Dermis blood vessel endothelial cell (primary cell): ENCODE results near the gene MRPL55. TPM values are rescaled to one million over a fixed set of nuclear protein-coding genes. Genes with fewer than 3 reads are reported as not detected.
A peak's percentile ranks its signal among the peaks of the same experiment; 100 is the strongest.
"Not testable (repeated sequence)": the region's sequence is repeated elsewhere in the genome, so short reads cannot be mapped to it uniquely, and the experiment has no call there.

Source experiments
- DNase-seq: peaks from one replicate; pipeline ENCODE4 v3.0.0; 2010
- total RNA-seq: library from RNA; depleted of rRNA; stranded (reverse); fragments of >200 nt; gene quantifications from 2 replicates; pipeline ENCODE4 v1.2.3, GENCODE V29; 2014

Gene MRPL55
- total RNA-seq, 1 donor from 2014 or later = 54.3 TPM

- no peak for DNase-seq
These were observed 11.9 kb upstream of the MRPL55 start for GRCh38 chr1:228120857-228121489.

DNA sequence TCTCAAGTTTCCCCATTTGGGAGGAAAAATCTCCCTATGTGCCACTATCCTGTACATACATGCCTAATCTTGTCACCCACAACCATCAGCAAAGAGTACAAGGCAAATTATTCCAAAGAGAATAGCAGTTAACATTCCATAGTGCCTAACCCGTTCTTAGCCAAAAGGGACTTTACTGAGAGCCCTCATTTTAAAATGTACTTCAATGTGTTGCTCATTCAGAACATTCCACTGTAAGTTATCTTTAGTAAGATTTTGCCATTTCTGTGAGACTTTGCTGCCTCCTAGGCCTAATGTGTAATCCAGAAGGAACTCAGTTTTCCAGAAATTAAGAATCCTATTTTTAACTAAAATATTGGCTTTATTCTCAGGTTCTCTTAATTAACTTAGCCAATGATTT, 11.3 kb upstream of the MRPL55 start:
- no peak for DNase-seq

GRCh38 chr1:228118040-228118439, 8.9 kb upstream of the MRPL55 start:
- DNase-seq = no peak

GRCh38 chr1:228117335-228117734, 8.2 kb upstream of the MRPL55 start:
- no peak for DNase-seq

- no peak for DNase-seq
These were observed 5.7 kb upstream of the MRPL55 start for GRCh38 chr1:228114827-228115226.

DNA sequence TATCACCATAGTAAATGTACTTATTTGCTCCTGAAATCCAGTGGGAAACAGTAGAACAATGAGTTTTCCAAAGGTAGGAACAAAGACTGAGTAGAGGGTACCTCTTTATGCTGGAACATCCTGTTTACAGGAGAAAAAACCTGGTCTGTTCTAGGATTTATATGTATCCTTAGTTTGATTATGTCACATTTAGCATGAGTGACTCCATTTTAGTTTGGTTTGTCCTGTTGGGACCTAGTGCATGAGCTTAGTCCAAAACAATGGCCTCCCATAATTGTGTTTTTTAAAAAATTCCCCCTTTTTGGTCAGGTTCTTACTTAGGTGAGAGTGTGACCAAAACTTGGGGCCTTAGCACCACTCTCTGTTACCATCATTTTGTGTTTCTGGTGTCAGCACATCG, 3.5 kb upstream of the MRPL55 start:
- DNase-seq = no peak

- DNase-seq = no peak
These were observed 3.1 kb upstream of the MRPL55 start for GRCh38 chr1:228112167-228112566.

GRCh38 chr1:228111315-228111714, 2.2 kb upstream of the MRPL55 start:
- not testable (repeated sequence) for DNase-seq

- DNase-seq = no peak
These were observed 1.5 kb upstream of the MRPL55 start for GRCh38 chr1:228110556-228110955.

- peak; percentile 77 for DNase-seq
These were observed 926 bp upstream of the MRPL55 start for GRCh38 chr1:228109962-228110488.

DNA sequence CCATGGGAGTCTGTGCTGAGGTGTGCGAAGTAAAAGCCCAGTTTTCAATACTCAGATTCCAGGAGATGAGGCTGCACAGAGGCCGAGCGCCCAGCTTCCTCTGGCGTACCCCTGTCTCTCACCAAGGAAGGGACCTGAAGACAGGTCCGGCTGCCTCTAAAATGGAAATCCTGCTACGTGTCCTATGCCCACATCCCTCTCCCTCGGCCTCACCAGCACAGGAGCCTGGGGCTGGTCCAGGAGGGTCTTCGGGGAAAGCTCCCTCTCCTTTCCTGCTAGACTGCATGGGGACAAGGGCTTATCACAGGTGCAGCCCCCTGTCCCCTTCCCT, 392 bp downstream of the MRPL55 start:
- no peak for DNase-seq

DNA sequence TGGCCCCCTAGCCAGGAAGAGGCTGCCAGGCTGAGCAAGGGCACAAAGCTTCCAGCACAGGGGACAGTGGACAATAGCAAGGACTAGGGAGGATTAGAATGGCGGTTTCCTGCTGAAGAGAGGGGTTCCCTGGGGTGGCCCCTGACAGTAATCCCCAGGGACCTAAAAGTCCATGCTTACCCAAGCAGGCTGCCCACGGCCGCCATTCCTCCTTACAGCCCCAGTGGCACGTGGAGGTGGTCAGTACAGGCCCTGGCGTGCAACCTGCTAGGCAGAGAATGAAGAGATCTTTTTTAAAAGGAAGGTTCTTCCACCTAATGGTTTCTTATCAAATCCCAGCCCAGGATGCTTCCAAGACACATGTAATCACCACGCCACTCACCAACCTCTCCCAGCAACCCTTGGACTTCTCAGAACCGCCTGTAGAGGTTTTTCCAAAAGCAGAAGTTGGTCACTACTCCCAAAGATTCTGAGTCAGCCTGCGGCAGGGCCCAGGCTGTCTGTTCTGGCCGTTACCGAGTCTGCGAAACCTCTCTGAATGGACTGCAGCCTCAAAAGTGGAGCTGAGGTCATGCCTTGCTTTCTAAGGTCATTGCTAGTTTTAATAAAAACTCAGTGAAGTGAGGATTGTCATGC, 926 bp downstream of the MRPL55 start:
- DNase-seq = no peak

- DNase-seq = no peak
These were observed 1.5 kb downstream of the MRPL55 start for GRCh38 chr1:228107636-228108035.

DNA sequence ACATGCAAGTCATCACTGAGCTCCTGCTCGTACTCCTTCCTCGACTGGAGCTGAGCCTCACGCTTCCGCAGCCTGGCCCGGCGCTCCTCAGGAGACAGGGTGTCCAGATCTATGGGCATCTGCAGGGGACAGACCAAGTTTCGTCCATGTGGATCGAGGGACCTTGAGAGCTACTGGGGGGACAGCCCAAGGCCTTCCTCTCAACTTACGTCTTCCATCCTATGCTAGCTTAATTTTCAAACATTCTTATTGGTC, 2.4 kb downstream of the MRPL55 start:
- DNase-seq = no peak

DNA sequence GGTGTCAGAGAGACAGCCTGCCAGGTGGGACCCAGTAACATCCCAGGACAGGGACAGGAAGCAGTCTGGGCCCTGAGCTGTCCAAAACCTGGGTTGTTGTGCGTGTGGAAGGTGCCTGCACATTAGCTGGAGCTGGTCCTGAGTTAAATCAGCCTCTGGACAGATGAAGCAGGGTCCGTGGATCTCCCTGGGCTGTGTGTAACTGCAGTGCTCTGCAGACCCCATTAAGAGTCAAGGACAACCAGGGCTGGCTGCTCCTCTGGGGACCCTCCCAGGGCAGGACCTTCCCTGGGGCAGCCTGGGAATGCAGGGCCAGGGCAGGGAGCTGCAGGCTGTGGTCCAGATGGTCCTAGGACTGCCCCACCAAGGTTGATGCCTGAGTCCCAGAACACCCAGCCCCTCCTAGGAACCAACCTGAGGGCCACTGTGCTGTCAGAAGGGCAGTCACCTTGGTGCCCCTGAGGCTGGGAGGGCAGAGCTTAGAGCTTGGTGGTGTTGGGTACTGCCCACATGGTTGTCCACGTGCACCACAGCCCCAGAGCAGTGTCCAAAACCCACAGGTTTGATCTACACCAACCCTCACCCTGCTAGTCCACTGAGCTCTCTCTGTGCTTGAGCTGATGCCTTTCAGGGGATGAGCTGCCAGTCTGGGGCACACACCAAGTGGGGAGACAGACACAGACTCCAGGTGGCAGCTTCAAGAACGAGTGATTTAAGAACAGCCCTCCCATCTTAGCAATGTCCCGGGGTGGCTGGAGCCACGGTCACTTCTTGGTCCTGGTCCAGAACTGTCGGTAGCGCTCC, 2.9 kb downstream of the MRPL55 start:
- no peak for DNase-seq

DNA sequence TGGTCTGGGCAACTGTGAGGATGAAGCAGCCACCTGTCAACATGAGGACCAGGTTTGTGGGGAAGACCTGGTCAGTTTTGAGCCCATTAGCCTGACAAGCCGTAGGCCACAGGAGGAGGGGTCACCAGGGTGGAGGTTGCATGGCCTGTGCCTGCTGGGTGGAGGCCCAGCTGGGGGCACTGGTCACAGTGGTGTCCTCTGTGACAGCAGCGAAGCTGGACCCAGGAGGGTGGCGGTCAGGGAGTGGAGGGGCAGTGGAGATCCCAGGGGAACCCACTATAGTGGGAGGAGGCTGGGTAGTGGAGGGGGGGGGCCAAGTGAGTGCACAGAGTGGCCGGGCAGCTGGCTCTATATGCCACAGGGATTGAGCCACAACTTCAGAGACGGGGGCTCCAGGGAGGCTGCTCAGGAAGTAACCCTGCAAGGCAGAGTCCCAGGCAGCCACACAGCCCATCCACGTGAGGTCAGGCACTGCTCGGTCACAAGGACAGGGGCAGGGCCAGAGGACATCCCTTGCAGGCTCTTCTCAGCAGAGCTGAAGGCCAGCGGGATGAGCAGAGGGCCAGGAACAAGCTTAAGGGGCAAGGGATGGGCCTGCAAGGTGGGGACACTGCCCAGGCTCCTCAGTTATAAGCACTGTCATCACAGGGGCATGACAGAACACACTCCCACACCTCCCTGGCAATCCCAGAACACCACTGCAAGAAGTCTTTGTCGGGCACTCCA, 3.7 kb downstream of the MRPL55 start:
- DNase-seq = no peak

DNA sequence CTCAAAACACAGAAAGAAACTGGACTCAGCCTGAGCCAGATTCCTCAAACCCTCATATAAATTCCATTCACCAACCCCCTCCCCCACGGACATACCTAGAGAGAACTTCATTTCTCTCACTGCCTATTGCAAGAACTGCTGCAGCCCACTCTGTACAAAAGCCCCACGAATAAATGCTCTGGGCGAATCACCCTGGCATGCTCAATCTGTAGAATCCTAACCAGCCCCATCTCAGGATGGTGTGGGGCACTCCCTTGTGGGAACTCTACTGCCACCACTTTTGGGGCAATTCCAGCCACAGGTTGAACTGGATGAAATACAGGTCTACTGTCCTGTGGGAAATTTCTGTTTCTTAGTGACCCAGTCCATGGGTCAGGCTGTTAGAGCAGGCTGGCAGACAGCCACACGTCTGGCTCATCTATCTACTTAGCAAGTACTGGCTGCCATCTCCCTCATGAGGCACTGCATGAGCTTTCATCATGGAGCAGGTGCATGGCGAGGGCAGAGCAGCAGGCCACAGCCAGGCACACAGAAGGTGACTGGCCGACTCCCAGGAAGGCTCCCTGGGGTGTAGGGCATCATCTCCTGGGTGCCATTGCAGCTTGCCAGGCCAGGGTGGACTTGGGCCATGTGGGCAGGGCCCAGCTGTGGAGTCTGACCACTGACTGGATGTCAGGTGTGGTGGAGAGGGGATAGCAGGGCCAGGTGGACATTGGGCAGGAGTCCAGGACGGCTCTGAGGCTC, 4.4 kb downstream of the MRPL55 start:
- DNase-seq = no peak

DNA sequence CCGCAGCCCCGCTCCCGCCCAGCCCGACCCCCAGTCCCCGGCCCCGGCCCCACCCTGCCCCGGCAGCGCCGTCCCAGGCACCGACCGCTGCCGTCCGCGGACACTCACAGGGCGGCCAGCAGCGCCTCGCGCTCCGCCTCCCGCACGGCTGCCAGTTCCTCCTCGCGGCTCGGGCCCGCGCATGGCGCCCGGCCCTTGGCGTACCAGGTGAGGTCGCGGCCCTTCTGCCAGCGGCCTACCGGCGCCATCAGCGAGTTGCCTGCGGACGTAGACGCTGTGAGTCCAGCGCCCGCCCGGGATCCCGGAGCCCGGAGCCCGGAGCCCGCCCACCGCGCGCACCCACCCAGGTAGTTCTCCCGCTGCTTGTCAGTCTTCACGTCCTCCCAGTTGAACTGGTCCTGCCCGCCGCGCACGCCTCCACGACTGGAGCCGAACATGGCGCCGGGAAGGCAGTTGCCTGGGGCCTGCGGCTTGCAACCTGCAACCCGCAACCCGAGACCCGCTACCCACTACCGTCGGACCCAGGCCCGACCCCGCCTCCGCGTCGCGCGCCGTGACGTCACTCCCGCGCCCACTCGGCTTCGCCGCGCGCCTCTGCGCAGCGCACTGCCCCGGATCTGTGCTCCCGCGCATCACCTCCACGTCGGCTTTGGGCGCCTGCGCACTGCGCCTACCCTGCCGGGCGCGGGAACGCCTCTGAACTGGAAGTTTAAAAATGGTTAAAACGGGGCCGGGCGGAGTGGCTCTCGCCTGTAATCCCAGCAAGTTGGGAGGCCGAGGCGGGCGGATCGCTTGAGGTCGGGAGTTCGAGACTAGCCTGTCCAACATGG, 6.1 kb downstream of the MRPL55 start, which contains the start of gene C1orf35:
C1orf35 (minus strand) TSS at position 535 of the 830 bp plus-strand sequence; CDS start at position 437, 98 bp downstream.
- peak; percentile 96 for DNase-seq

- DNase-seq = peak; percentile 73
These were observed 6.9 kb downstream of the MRPL55 start for GRCh38 chr1:228101994-228102790.

- no peak for DNase-seq
These were observed 7.5 kb downstream of the MRPL55 start for GRCh38 chr1:228101614-228101993.
